GM12891 (cell line): ENCODE data around the gene DRD4.

ENCODE experiments used
- POLR2A ChIP-seq: IDR thresholded peaks from 2 replicates; pipeline ENCODE4 v1.6.1; 2011; ENCODE audit warnings: low read depth, low read length, control low read depth
- POLR2AphosphoS5 ChIP-seq: IDR thresholded peaks from 2 replicates; pipeline ENCODE4 v1.6.1; 2011; ENCODE audit warnings: low read depth, low read length, control low read depth
- SPI1 ChIP-seq: IDR thresholded peaks from 2 replicates; pipeline ENCODE4 v1.6.1; 2011; ENCODE audit warnings: low read depth, low read length, control low read depth
- TAF1 ChIP-seq: IDR thresholded peaks from 2 replicates; pipeline ENCODE4 v1.6.1; 2011; ENCODE audit warnings: low read depth, low read length, control low read depth

GRCh38 chr11:627308-627576, 9.8 kb upstream of the DRD4 start:
- TF ChIP-seq POLR2AphosphoS5 (no peak), POLR2A (no peak), SPI1 (no peak), TAF1 (no peak)
